TTC549 (cell line): ENCODE measurements around the gene BET1L.

Experiments
- FAIRE-seq: peaks from 2 replicates; lab custom pipeline; 2012; peaks lifted over from hg19 to GRCh38; lab: Jason Lieb, UNC

The BET1L gene

DNA sequence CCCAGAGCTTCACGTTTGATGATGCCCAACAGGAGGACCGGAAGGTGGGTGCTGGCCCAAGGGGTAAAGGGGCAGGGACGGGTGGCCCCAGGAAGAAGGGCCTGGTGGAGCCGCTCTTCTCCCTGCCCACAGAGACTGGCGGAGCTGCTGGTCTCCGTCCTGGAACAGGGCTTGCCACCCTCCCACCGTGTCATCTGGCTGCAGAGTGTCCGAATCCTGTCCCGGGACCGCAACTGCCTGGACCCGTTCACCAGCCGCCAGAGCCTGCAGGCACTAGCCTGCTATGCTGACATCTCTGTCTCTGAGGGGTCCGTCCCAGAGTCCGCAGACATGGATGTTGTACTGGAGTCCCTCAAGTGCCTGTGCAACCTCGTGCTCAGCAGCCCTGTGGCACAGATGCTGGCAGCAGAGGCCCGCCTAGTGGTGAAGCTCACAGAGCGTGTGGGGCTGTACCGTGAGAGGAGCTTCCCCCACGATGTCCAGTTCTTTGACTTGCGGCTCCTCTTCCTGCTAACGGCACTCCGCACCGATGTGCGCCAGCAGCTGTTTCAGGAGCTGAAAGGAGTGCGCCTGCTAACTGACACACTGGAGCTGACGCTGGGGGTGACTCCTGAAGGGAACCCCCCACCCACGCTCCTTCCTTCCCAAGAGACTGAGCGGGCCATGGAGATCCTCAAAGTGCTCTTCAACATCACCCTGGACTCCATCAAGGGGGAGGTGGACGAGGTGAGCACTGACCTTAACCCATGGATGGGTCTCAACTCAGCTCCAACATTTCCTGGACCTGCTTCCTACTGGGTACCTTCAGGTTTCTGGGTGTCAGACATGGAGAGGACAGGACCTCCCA, 2.3 kb upstream of the BET1L start:
- FAIRE-seq: no peak

DNA sequence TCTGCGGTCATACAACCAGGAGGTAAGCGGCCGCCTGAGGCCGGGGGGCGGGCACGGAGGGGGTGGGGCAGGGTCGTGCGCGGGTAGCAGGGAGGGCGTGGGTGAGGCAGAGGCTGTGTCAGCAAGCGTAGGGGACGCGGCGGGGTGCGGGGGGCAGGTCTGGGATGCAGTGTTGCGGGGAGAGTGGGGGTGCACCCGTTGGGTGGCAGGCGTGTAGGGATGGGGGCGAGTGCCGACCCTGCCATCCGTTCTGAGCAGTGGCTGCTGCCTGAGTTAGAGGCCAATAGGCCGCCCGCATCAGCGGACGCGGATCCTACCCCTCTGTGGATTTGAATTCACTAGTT, 1.7 kb upstream of the BET1L start:
- FAIRE-seq: no peak

DNA sequence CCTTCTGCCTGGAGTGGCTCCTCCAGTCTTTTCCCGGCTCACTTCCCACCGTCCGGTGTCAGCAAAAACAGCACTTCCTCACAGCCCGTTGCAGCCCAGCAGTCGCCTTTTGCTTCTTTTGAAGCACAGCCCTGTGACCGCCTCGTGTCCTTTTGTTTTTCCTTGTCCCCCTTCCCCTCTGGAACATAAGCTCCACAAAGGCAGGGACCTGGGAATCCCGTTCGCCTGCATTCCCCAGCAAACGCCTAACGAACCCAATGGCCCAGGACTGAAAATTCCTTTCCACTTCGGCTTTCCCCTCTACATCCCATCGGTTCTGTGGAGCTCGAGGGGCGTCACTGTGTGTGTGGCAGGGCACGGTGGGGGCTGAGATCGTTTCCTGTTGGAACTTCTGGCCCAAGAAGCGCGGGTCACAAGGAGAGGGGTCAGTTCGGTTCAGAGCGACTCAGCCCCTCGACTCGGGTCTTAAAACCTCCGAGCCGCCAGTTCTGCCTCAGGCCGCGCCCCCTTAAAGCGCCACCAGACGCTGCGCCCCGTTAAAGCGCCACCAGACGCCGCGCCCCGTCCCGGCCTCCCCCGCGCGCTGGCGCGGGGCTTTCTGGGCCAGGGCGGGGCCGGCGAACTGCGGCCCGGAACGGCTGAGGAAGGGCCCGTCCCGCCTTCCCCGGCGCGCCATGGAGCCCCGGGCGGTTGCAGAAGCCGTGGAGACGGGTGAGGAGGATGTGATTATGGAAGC, 1.1 kb upstream of the BET1L start:
- no peak for FAIRE-seq

DNA sequence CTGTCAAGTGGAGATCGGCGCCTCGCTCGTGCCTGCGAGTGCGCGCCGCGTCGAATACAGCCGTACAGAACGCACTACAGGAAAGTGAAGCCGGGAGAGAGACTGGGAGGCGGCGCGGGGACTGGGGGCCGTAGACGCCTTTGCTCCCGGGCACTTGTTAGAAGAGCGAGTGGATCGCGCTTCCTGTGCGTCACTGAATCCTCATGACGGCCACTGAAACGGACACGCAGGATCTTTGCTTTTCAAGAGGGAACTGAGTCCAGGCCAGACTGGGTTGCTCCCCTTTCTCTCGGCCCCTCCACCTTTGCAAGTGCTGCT, 623 bp upstream of the BET1L start:
- FAIRE-seq: no peak

DNA sequence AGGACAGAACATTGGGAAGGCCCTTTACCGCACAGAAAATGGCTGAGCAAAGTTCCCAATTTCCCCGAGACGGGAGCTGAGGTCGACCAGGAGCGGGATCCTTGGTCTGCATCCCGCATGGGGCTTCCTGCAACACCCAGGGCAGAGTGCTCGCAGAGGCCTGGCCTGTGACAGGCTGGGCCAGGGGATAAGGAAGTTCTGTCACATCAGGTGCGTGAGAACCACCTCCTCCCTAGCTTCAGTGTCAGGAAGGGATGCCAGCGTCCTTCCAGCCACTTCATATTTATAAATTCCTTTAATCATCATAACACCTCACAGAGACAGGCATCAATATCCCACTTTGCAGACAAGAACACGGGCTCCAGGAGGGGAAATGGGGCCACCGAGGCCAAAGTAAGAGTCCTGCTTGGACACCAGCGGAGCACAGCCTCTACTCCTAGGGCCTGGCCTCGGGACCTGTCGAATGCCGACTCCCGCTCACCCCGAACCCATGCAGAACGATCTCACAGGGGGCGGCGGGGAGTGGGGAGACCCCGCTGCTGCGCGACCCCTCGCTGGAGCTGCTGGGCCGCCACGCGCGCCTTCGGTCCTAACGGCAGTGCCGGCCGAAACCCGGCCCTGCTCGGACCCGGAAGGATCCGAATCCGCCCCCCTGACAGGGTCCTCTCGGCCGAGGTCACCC, 532 bp downstream of the BET1L start:
- no peak for FAIRE-seq

DNA sequence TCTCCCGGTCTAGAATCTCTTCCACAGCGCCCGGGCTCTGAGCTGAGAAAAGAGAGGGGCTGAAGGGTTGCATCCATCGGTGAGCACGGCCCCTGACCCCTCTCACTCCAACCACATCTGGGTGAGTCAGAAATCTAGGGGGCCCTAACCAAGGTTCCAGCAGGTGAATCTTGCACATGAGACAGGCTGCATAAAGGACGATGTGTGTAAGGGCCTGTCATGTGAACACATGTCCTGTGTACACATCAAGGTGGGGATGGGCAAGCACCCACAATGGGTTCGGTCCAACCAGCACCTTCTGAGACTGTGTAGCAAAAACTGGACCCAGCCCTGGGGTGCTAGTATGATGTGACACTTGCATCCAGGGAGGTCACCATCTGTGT, 1.2 kb downstream of the BET1L start:
- no peak for FAIRE-seq

DNA sequence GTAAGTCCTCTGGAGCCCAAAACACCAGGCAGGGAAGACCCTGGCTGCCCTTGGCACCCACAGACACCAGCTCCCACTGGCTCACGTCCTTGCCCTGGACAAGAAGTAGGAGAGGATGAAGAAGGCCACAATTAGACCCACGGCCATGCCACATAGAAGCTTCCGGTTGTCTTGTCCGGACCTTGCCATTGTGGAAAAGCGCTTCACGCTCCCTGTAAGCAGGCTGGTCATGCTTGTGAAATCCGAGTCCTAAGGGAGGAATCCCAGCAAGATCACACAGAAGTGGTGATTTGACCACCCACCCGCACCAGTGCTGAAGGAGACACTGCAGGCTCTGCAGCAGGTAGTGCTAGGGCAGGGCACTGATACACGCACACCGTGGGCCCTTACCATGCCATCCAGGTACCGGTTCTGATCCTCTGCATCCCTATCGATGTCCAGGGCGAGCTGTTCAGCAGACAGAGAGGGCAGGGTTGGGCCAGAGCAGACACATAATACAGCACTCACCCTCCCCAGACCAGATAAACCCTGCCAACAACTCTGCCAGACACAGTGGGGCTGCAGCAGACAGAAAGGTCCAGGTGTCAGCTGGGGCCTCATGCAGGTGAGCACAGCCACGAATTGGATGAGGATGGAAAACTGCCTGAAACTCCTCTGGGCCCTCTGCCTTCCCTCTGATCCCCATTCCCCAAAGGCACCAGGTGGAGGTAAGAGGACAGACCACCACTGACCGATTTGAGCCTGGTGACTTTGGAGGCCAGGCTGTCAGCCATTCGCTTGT, 1.8 kb downstream of the BET1L start:
- FAIRE-seq: no peak

DNA sequence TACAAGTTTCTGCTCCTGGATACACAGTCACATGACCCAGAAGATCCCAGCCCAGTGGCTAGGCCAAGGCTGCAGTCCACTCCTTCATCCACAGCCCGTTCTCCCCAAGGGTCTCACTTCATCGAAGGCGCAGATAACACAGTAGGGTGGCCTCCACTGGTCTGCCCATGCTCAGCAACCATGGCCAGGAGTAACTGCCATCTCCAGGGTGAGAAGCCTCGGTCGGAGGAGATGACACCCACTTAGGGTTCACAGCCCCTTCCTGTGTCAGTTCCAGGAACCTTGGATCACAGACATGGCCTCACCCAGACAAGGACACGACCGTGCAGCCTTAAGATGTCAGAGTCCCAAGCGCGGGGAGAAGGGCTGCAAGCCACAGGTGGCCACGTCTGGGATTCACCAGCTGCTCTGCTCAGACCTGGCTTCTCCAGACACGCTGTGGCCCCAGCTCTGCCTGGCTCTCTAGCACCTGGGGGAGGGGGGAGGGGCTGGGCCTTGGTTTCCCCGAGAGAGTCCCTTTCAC, 2.6 kb downstream of the BET1L start:
- FAIRE-seq: no peak

DNA sequence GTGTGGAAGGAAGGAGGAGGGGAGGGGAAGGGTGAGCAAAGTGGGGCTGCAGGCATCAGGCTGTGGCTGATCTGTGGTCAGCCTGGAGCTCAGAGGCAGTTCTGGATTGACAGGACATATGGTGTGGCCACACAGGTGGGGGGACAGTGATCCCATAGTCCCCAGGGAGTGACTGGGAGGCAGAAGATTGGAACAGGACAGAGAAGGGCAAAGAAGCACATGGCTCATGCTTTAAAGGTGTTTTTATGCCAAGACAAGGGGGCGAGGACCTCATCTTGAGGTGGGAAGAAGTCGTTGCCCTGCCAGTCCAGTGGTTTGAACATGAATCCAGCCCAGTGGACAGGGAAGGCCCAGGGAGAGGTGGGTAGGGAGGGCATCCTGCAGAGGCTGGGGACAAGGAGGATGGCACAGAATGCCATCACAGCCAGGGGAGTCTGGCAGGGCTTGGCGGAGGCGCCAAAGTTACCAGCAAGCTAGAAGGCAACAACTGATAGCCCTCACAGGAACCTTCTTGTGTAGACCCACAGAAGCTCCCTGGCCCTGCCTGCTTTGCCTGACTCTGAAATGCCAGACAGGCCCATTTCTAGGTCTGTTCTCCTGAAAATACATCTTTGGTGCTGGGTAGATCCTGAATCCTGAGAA, 3.1 kb downstream of the BET1L start:
- FAIRE-seq: no peak

DNA sequence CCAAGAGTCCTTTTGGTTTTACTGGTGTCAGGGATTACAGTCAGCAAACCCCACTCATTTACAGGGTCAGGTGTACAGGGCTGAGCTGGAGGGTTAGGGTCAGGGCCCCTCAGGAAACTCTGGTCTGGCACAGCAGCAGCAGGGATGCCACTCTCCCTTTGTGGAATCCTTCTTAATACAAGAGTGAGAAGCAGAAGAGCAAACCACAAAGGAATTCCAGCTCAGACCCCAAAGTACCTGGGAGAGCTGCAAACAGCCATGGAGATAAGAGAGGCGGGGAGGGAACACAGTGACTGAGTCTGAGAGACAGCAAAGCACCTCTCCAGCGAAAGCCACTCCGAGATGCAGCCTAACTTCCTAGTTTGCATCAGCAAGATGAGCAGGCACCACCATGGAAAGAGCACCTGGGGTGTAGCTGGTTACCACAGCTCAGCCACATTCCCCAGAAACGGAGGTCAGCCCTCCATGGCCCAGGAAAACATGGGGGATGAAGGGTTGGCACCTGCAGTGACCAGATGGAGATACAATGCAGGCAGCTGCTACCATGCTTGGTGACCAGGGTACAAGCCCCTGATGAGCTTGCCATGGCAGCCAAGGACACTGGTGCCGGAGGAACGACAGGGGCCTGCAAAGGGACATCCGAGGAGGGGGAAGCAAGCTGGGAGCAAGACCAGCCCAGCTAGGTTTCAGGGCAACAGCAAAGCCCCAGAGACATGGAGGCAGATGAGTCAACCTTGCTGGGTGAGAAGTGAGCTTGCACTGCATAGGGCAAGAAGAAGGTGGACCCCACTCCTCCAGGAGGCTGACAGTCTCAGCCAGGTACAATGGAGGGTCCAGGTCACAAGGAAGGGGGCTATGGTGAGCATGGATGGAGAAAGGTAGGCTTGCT, 3.9 kb downstream of the BET1L start:
- no peak for FAIRE-seq

DNA sequence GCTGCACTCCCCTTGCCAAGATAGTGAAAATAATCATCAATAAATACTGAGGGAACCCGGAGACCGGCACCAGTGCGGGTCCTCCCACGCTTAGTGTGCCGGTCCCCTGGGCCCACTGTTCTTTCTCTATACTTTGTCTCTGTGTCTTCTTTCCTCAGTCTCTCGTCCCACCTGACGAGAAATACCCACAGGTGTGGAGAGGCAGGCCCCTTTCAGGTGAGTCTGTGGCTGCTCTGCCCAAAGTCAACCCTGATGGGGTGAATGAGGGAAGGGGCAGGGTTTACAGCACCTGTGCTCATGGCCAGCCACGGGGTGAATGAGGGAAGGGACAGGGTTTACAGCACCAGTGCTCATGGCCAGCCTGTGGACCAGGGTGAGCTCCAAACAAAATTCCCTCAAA, 4.7 kb downstream of the BET1L start:
- FAIRE-seq: no peak

DNA sequence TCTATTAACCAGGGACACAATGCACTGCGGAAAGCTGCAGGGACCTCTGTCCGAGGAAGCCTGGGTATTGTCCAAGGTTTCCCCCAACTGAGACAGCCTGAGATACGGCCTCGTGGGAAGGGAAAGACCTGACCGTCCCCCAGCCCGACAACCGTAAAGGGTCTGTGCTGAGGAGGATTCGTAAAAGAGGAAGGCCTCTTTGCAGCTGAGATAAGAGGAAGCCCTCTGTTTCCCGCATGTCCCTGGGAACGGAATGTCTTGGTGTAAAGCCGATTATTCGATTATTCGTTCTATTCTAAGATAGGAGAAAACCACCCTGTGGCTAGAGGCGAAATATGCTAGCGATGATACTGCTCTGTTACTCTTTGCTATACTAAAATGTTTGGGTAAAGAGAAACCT, 5.2 kb downstream of the BET1L start:
- FAIRE-seq: no peak

DNA sequence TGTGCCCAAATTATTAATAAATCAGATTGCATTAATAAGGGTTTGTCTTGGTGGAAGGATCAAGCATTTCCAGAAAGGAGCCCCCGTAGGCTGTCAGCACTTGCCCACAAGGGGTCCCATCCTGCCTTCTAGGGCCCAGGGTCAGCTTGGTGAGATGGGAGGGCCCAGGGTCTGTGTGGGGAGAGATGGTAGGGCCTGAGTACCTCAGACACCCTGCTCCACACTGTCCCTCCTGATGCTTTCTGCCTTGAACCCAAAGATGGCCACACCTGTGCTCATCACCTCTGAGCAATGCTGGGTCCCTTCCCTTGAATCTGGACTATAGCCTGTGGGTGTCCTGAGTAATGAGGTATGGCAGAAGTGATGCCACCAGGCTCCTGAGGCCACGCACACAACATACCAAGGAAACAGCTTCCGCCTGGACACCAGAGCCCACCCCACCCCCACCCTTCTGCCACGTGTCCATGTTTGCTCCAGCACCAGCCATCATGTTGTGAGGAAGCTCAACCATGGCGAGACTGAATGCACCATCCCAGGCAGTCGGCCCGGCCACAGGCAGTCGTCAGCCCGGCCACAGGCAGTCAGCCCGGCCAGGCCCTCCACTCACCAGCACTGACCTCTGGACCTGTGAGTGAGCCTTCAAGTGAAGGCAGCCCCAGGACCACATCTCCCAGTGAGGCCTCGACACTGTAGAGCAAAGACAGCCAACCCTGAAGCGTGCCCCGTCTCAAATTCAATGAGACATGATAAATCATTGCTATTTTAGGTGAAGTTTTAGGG, 6.8 kb downstream of the BET1L start:
- no peak for FAIRE-seq

DNA sequence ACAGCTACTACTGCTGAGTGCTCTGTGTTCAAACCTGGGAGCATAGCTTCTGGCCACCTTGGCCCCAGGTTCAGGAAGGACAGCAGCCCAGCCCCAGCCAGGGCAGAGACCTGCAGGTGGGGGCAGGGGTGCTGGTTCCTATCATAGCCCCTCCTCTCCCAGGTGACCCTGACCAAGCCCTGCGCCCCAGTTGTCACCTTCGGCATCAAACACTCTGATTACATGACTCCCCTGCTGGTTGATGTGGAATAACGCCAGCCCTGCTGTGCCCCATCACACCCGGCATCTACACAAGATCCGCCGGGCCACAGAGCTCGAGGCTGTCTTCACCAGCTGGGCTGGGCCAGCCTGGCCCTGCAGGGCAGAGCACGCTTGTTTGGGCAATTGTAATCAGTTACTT, 7.4 kb downstream of the BET1L start:
- no peak for FAIRE-seq

DNA sequence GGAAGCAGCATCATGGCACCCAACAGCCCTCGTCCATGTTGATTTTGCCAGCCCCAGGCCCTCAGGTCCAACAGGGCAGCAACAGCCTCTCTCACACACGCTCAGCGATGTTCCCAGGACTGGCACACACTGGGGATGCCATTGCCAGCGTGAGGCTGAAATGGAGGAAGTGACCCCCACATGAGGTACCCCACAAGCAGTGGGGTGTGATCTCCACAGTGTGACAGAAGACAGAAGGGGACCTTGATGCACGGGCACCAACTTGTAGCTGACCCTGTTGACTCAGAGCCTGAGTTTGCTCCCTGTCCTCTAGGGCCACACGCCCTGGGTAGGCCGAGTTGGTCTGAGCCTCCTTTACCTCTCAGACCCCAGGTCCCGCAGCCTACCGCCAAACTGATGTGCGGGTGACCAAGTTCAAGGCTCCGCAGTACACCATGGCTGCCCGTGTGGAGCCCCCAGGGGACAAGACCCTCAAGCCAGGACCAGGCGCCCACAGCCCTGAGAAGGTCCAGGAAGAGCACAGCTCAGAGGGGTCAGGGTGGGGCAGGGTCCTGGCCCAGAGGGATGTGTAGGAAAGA, 8.1 kb downstream of the BET1L start:
- no peak for FAIRE-seq

DNA sequence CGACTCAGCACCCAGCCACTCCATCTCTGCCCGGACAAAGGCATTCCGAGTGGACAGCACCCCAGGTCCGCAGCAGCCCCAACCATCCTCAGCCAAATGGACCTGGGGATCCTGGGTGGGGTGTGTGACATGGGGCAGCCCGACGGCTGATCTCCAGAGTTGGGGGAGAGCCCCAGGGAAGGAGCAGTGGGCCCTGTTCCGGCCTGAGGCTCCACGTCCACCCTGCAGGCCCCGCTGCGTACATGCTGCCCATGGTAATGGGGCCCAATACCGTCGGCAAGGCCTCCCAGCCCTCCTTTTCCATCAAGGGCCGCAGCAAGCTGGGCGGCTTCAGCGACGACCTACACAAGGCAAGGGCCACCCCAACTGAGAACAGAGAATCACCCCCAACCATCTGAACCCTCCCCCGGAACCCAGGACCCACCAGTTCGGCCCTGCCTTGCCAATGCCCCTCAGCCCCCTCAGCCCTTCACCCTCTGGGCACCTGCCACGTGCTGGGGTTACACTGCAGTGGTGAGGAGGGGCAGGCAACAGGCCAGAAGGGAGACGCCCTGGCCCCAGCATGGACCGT, 8.9 kb downstream of the BET1L start:
- no peak for FAIRE-seq

DNA sequence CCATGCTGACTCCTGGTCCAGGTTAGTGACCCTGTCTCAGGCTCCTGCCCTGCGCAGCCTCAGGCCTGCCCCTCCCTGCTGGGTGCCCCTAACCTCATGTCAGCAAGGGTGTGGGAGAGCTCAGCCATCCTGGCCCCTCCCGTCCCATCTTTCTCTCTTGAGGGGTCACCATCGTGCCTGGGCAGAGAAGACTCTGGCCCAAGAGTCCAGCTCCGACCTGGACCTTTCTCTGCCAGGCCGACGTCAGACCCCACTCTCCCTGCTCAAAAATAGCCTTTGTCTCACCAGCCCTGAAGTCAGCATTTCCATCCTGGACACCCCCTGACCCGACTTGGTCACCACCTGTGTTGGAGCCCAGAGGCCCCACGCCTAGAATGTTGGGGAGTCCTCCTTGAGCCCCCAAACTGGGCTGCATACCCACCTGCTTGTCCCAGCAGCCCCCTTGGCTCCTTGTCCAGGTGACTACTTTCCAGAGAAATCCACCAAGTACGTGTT, 9.4 kb downstream of the BET1L start:
- no peak for FAIRE-seq

DNA sequence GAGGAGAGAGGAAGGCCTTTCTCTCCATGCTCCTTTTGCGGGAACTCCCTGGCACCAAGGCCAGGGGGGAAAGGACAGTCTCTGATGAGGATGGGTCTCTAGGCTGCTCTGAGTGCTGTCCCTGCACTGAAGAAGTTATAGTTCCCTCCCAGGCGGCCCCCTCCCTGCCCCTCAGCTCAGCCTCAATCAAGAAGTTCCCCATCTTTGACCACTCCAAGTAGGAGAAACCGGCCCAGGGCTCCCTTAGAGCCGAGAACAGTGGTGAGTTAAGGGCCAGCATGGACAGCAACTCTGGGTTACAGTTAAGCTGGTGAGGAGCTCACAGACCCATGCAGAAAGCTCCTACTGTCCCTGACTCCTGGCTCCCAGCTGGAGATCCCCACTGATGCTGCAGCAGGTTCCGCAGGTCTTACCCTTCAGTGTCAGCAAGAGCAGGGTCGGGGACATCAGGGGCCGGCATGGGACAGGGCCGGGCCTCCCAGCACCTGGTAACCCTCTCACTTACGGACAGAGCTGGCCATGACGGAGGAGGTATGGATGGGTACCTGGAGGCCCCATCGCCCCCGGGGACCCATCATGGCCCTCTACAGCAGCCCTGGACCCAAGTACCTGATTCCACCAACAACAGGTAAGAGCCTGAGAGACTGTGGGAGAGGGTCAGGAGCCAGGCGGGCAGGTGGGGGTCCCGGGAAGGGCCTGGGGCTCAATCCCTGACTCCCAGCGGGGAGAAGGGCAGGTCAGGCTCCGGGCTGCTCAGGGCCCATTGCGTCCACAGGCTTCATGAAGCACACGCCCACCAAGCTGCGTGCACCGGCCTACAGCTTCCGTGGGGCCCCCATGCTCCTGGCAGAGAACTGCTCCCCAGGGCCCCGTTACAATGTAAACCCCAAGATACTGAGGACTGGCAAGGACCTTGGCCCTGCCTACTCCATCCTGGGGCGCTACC, 10.1 kb downstream of the BET1L start:
- FAIRE-seq: no peak
